Measurements from ENCODE around the gene GALM. TPM values are rescaled to one million over a fixed set of nuclear protein-coding genes. Genes with fewer than 3 reads are reported as not detected.

Gene GALM
- total and polyA plus RNA-seq, 2 donors from 2014 or later: 17.9 to 79.9 TPM

- Histone ChIP-seq H3K27ac (ENCODE audit: low read depth in 2 of 2, low read length in 2 of 2) (no peak overlapping the region), H3K4me1 (ENCODE audit: control insufficient read depth in 2 of 3, insufficient read depth in 2 of 3, low read depth in 1 of 3, low read length in 3 of 3) (no peaks in the 10 kb centered on the region), H3K9ac (ENCODE audit: low read length in 3 of 3) (no peak overlapping the region), H3K9me3 (ENCODE audit: control insufficient read depth in 2 of 3, insufficient read depth in 1 of 3, low read length in 3 of 3) (no peaks in the 10 kb centered on the region), H3K4me3 (ENCODE audit: low read length in 3 of 3) (no peak overlapping the region), H3K36me3 (ENCODE audit: control insufficient read depth in 2 of 3, insufficient read depth in 3 of 3, low read length in 3 of 3) (peaks cover 0 to 3% (median 0%) of the 10 kb centered on the region in 3 donors), H3K27me3 (ENCODE audit: control insufficient read depth, insufficient read depth, low read length) (no peaks in the 10 kb centered on the region)
- no peak for DNase-seq
- intact Hi-C loops (cut with DNase I): no loop called here
- TF ChIP-seq, protein P1, sequence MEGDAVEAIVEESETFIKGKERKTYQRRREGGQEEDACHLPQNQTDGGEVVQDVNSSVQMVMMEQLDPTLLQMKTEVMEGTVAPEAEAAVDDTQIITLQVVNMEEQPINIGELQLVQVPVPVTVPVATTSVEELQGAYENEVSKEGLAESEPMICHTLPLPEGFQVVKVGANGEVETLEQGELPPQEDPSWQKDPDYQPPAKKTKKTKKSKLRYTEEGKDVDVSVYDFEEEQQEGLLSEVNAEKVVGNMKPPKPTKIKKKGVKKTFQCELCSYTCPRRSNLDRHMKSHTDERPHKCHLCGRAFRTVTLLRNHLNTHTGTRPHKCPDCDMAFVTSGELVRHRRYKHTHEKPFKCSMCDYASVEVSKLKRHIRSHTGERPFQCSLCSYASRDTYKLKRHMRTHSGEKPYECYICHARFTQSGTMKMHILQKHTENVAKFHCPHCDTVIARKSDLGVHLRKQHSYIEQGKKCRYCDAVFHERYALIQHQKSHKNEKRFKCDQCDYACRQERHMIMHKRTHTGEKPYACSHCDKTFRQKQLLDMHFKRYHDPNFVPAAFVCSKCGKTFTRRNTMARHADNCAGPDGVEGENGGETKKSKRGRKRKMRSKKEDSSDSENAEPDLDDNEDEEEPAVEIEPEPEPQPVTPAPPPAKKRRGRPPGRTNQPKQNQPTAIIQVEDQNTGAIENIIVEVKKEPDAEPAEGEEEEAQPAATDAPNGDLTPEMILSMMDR (IDR thresholded peaks at IDR 0.05; ENCODE audit: borderline replicate concordance, extremely low read depth, insufficient read depth): no peak
- no peak for FAIRE-seq
These were observed 32.6 kb downstream of the GALM start for GRCh38 chr2:38698467-38699003.

DNA sequence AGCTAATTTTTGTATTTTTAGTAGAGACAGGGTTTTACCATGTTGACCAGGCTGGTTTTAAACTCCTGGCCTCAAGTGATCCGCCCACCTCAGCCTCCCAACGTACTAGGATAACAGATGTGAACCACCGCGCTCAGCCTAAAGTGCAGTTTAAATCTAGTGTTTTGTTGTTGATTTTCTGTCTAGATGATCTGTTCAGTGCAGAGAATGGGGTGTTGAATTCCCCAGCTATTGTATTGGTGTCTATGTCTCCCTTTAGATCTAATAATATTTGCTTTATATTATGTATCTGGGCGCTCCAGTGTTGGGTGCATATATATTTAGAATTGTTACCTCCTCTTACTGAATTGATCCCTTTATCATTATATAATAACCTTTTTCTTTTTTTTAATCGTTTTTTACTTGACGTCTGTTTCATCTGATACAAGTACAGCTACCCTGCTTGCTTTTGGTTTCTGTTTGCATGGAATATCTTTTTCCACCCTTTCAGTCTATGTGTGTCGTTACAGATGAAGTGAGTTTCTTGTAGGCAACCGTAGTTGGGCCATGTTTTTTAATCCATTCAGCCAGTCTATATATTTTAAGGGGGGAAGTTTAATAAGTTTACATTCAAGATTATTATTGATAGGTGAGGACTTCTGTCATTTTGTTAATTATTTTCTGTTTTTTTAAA is 34.3 kb downstream of the GALM start:
- H3K4me3 ChIP-seq (ENCODE audit: low read length in 3 of 3): no peak overlapping the region
- no peaks in the 10 kb centered on the region for H3K4me1 ChIP-seq (ENCODE audit: control insufficient read depth in 2 of 3, insufficient read depth in 2 of 3, low read depth in 1 of 3, low read length in 3 of 3)
- TF ChIP-seq, protein P1 (IDR thresholded peaks at IDR 0.05; ENCODE audit: borderline replicate concordance, extremely low read depth, insufficient read depth): no peak
- no peak overlapping the region for H3K27ac ChIP-seq (ENCODE audit: low read depth in 2 of 2, low read length in 2 of 2)
- H3K9ac ChIP-seq (ENCODE audit: low read length in 3 of 3): no peak overlapping the region
- H3K36me3 ChIP-seq (ENCODE audit: control insufficient read depth in 2 of 3, insufficient read depth in 3 of 3, low read length in 3 of 3): peaks cover 0 to 3% (median 0%) of the 10 kb centered on the region in 3 donors
- no peak for FAIRE-seq
- no peak for DNase-seq
- no peaks in the 10 kb centered on the region for H3K9me3 ChIP-seq (ENCODE audit: control insufficient read depth in 2 of 3, insufficient read depth in 1 of 3, low read length in 3 of 3)
- no peaks in the 10 kb centered on the region for H3K27me3 ChIP-seq (ENCODE audit: control insufficient read depth, insufficient read depth, low read length)
- intact Hi-C loops (cut with DNase I): no loop called here

DNA sequence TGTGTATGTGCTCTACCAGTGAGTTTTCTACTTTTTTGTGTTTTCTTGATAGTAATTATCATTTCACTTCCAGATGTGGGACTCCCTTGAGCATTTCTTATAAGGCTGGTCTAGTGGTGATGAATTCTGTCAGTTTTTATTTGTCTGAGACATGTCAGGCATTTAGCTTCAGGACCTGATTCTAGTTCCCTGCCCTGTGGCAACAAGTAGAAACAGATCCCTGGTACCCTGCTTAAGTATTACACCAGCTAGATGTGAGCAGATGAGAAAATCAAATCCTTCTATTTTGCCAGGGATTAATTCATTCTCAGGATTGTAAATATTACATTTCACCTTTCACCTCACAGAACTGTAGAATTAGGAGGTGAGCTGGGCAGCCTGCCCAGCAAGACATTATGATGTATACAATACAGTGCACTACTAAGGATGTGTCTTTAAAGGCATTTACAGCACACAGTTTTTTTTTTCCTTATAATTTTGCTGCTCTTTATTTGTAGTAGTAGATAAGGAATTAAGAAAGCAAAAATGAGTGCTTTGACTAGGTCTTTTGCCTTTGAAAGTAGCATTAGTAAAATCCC is 35.1 kb downstream of the GALM start:
- H3K9ac ChIP-seq (ENCODE audit: low read length in 3 of 3): no peak overlapping the region
- intact Hi-C loops (cut with DNase I): no loop called here
- TF ChIP-seq, protein P1 (IDR thresholded peaks at IDR 0.05; ENCODE audit: borderline replicate concordance, extremely low read depth, insufficient read depth): no peak
- H3K4me1 ChIP-seq (ENCODE audit: control insufficient read depth in 2 of 3, insufficient read depth in 2 of 3, low read depth in 1 of 3, low read length in 3 of 3): no peaks in the 10 kb centered on the region
- DNase-seq (no peak), FAIRE-seq (no peak)
- no peaks in the 10 kb centered on the region for H3K9me3 ChIP-seq (ENCODE audit: control insufficient read depth in 2 of 3, insufficient read depth in 1 of 3, low read length in 3 of 3)
- peaks cover 0 to 3% (median 0%) of the 10 kb centered on the region in 3 donors for H3K36me3 ChIP-seq (ENCODE audit: control insufficient read depth in 2 of 3, insufficient read depth in 3 of 3, low read length in 3 of 3)
- H3K27ac ChIP-seq (ENCODE audit: low read depth in 2 of 2, low read length in 2 of 2): no peak overlapping the region
- no peak overlapping the region for H3K4me3 ChIP-seq (ENCODE audit: low read length in 3 of 3)
- no peaks in the 10 kb centered on the region for H3K27me3 ChIP-seq (ENCODE audit: control insufficient read depth, insufficient read depth, low read length)
